HG03175 (cell line): ENCODE data around the gene ZNF22.

Experiments used
- ATAC-seq: cut with Tn5 transposase; IDR thresholded peaks from one replicate; pipeline ENCODE4 v1.9.1; 2021; ENCODE audit warnings: mild to moderate bottlenecking, moderate library complexity; ENCODE audit not compliant: unreplicated experiment

ZNF22 gene

DNA sequence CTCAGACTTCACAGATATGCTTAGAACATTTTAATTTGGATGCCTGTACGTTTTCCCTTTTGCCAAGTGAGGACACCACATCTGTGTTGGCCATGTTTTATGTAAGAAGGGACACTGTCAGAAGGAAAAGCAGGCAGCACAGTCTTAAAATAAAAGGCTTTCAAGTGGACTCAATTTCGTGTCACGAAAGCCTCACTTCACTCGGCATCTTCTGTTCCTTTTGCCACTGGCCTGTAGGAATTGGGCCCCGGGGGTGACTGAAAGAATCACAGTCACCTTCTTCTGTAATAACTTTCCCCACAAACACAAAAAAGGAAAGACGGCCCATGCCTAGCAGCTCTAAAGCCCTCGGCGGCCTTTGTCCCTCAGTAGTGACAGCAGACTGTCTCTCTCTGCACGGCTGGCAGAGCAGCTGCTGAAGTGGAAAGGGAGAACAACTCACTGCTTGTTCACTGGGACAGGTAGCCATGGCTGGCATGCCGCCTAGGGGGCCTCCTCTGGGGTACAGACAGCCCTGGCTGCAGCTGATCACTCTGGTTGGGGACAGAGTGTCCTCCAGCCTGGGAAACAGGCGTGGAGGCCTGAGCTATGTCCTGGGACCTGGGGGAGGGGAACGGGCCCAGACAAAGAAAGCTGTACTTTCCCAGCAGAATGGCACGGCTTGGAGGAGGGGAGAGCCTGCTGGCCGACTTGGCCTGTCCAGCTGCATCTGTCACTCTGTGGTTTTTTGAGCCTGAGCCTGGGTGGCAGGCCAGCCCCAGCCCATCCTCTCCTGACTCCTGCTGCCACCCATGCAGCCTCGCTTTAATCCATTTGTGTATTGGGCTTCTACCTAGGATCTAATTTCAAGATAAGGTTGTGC, 36.7 kb upstream of the ZNF22 start:
- no peak for ATAC-seq

DNA sequence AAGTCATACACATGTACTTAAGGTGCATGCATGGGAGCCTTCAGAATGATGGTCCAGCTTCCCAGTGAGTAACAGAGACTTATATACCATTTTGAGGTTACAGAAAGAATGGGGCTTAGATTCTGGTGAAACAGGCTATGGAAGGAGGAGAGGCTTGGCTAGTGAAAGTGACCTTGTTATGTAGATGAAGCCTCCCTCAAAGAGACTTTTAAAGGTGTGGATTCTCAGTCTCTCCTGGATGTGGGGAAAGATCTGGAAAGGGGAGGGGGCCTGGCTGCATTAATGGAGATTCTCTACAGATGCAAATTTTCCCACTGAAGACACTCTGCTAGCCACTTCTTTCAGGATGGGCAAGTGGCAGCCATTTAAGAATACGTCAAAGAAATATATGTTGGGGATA, 35.6 kb upstream of the ZNF22 start:
- no peak for ATAC-seq

DNA sequence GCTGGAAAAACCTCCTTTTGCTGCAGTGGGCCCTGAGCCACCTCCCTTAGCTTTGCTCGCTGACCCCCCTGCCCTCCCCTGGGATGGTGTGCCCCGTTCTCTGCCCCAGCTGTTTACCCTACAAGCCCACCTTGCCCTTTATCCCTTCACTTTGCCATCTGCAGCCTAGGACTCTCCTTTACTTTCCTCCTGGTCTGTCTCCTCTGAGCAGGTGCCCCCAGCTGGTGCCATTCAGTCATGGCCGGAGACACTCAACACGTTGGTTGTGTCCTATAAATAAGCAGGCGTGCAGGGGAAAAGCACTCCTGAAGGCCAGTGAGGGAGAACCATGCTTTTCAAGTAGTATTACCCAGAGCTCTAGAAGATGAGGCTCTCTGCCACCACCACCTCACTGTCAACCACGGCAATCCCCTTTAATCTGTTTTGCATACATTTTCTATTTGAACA, 35.0 kb upstream of the ZNF22 start:
- ATAC-seq = no peak

DNA sequence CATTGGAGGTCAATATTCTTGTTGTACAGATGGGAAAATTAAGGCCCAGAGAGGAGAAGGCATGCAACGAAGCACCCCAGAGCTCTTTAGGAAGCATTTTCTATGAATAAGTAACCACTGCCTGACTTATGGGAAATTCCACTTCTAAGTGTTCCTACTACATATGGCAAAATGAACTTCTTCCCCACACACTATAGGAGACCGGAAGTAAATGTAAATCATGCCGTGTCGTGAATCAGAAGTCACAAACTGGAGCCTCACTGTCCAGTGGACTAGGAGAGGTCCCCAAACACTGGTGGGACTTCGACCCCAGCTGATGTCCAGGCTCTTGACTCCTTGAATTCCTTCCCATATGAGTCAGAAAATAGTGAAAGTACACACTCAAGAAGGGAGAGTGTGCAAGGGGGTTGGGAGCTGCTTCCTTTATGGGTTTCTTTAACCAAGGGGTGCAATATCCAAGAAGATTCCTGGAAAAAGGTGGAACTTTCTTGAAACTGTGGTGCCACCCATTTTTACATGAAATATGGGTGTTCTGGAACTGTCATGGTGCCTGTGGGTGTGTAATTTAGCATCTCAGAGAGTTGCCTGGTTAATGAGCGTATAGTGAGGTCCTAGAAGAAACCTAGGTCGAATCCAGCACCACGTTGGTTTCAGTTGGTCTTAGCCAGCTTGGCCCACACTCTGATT, 34.5 kb upstream of the ZNF22 start:
- ATAC-seq = no peak

DNA sequence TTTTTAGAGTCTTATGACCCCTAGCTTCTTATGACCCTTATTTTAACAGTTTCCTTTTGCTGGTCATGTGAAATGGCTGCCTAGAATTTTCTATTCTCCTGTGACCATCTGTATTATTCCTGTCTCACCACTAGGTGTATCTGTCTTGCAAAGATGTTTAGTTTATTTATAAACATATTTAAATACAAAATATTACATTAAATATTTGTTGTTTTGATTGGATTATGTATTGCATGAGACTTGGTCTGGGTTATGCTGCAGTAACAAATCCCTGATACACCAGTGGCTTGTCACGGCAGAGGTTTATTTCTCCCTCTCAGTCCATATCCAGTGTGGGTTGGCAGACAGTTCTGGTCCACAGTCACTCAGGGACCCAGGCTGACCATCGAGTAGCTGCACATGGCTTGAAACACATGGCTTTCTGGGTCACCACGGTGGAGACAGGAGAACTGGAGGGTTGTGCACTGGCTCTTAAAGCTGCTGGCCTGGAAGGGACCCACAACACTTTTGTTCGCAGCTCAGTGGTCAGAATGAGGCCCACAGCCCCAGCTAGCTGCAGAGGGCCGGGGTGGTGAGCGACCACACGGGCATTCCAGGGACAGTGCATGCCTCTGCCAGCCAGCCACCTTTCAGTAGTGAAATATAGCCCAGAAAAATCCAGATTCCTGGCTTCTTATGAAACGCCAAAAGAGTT, 33.8 kb upstream of the ZNF22 start:
- no peak for ATAC-seq

DNA sequence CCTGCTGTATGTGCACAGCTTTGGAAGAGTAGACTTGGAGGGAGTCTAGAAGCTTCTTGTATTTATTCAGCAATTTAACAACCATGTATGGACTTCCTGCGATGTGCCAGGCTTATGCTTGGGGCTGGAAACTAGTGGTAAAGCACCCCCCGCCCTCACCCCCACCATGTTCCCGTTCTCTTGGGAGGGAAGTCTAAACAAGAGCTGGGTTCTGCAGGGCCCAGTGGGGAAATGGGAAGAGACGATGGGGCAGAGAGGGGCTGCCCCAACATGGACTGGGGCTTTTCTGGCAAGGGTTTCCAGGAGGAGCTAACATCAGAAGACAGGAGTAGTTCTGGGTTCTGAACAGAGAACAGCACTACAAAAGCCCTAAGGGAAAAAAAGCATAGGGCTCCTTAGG, 33.1 kb upstream of the ZNF22 start:
- ATAC-seq = no peak

DNA sequence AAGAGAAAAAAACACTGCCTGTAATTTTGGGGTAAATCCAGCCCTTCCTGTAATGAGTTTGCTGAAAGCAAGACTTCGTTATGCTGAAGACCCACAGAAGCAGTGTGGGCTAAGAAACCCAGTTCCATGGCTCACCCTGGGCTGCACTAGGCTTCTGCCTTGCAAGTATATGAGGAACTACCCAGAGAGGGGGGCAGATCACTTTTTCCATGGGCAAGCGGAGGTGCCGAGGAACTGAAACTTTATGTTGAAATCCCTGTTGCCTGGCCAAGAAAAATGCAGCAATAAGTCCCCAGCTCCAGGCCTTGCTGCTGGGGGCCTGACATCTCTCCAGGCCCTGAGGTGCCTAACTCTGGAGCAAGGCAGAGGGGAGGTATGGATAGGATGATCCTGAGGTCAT, 32.6 kb upstream of the ZNF22 start:
- ATAC-seq = peak; percentile 30

DNA sequence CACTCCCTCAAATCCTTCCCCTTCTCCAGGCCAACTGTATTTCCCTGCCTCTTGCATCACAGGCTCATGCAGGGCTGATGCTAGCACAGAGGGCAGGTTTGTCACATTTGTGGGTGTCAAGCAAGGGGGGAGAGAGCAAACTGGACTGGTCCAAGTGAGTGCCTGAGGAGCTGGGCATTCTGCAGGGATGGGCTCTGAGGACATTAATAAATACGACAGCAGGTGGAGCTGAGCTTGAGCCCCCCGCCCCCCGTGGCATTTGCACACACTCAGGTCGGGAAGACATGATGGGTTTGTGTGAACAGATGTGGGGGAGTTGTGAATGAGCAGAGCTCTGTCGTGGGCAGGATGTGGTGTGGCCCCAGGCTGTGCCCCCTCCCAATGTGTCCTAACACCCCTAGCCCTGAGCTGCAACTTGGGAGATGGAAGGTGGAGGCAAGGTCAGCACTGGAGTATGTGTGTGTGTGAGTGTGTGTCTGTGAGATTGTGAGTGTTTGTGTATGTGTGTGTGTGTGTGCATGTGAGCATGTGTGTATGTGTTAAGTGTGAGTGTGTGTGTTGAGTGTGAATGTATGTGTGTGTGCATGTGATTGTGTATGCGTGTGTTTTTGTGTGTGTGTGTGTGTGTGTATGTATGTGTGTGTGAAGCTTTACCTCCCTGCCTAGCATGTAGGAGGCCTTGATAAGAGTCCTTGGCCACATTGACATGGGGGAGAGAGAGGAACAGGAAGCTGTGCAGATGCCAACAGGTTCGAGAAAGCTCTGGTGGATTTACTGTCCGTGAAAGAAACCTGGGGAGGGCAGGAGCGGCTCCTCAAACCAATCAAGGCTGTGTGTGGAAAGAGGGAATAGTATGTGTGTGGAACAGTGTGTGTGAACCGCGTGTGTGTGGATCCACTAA, 32.0 kb upstream of the ZNF22 start:
- ATAC-seq = peak; percentile 18

DNA sequence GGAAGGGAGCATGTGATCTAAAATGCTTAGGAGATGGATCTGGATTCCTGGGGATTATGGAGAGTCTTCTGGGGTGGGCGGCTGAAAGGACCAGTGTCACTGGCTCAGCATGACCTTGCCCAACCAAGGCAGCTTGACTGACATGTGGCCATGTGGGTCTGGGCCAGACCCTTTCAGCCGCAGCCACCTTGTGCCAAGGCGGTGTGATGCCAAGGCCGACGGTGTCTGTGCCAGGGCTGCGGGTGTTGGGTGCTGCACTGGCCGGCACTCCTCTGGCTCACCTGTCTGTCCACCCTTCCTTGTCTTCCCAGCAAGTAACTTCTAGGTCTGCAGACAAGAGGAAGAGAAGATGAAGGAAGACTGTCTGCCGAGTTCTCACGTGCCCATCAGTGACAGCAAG, 30.9 kb upstream of the ZNF22 start:
- no peak for ATAC-seq

DNA sequence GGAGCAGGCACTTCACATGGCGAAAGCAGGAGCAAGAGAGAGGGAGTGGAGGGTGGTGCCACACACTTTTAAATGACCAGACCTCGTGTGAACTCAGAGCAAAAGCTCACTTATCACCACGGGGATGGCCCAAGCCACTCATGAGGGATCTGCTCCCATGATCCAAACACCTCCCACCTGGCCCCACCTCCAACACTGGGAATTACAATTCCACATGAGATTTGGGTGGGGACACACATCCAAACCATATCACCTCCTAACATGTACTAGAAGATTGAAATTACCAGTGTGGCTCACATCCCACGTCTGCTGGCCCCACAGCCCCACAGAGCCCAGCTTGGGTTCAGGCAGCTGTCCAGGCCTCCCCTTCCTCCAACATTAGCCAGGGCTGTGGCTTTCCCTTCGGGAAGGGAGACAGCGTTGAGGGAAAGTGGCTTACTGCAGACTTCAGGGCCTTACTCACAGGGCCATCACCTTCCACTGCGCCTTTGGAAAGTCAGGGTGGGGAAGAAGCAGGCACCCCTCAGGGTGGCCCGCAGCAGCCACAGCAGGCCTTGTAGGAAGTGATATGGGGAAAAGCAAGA, 29.8 kb upstream of the ZNF22 start:
- ATAC-seq = no peak

DNA sequence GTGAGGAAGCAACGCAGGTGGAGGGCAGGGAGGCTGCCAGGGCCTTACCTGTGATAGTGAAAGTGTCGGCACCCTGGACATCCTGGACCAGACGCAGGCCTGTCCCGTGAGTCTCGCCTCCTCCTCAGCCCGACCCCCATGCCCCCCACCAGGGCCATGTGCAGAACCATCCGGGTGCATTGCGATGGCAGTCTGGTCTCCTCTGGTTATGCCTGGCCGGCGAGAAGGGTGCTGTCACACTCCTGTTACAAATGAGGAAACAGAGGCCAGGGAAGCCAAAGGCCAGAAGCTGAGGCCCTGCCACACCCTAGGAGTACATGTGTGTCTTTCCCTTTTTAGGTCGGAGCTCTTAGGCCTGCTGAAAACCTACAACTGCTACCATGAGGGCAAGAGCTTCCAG, 29.3 kb upstream of the ZNF22 start:
- no peak for ATAC-seq

DNA sequence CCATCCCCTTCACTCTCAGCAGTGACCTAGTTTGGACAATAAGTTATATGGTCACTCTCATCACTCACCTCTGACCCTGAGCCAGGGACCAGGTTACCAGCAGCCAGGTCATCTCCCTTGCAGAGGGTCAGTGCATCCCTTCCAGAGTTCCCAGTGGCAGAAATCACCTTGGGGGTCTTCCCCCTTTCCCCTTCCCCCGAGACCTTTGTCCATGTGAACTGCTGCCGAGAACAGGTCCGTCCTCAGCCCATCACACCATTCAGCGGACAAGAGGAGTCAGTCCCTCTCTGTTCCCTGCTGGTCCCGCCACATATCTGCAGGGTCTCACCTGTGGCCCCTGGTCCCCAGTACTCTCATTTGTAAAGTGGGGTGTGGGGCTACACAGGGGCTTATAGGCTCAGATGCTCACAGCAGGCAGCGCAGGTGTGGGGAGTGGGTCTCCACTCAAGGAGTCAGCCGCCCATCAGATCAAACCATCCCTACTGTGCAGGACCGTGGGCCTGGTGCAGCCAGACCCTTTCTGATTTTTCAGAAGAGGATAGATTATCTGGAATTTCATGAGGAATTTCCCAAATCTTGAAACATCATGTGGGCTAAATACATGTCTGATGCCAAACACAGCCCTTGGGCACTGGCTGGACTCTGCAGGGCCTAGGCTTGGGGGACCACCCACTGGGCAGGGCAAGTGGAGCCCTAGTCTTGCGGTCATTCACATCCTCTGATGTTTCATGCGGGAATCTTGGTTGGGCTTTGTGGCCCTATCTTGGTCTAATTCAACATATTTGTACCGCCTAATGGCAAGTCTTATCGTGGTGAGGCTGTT, 28.6 kb upstream of the ZNF22 start:
- no peak for ATAC-seq

DNA sequence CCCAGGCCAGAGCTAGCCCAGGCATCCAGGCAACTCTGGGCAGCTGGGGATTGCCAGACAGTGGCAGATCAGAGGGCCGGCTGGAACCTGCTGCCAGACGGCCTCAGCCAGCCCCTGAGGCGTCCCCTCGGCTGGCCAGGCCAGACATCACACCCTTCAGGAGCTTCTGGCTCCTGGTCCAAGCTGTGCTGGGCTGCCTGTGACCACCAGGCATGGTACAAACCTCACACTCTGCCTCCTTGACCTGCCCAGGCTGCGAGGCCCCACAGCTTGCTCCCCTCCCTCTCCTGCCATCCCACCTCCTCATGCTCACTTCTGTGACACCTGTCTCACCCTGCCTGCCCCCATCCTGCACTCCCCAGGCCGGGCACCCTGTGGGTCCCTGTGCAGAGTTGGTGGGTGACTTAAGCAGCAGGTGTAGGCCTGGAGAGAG, 27.8 kb upstream of the ZNF22 start:
- ATAC-seq = no peak

DNA sequence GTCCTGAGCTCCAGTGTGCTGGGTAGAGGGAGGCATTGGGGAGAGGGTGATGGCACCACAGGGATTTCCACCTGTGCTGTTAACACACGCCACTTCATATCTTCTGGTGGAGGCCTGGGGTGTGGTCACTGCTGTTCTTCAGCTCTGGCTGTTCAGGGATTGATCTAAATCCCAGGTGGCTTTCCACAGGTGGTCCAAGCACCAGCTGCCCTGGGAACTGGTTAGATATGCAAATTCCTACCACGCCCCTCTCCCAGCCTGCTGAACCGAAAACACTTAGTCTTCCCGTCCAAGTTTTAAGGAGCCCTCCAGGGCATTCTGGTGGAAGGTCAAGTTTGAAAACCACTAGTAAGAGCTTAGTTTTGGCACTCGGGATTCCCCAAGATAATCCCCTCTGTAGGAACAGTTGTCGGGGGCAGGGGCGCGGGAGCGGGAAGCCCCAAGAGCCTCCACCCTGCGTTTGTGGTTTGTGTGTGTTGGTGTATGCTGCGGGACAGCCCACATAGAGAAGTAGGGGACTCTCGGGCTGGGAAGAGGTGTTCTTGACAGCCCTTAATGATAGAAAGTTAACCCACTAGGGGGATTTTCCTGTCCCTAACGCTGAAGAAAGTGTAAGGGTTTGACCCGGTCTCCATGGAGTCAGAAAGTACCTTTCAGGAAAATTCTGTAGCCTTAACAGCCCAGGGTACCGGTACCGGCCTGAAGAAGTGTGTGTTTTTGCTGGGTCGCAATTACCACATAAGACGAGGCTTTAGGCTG, 27.2 kb upstream of the ZNF22 start:
- ATAC-seq = no peak

DNA sequence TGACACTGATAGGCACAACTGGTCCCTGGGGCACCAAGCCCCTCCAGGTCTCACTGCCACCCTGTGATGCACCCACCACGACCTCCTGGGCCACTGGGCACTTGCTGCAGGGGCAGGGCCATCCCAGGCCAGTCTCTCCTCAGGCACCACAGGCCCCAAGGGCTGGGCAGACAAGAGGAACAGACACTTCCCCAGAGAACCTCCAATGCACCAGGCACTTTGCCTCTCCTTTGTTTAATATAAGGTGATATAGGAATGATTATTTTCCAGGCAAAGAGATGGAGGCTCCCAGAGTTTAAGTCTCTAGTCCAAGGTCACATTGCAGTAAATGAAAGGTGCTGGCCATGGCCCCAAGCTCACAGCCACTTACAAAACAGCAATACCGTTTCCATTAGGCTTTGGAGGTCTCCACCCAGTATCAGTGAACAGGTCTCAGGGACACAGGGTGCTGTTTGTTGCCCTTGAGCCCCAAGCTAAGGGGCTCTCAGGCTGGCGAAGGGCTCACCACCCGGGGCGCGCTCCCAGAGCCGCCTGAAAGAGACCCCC, 26.6 kb upstream of the ZNF22 start:
- no peak for ATAC-seq

DNA sequence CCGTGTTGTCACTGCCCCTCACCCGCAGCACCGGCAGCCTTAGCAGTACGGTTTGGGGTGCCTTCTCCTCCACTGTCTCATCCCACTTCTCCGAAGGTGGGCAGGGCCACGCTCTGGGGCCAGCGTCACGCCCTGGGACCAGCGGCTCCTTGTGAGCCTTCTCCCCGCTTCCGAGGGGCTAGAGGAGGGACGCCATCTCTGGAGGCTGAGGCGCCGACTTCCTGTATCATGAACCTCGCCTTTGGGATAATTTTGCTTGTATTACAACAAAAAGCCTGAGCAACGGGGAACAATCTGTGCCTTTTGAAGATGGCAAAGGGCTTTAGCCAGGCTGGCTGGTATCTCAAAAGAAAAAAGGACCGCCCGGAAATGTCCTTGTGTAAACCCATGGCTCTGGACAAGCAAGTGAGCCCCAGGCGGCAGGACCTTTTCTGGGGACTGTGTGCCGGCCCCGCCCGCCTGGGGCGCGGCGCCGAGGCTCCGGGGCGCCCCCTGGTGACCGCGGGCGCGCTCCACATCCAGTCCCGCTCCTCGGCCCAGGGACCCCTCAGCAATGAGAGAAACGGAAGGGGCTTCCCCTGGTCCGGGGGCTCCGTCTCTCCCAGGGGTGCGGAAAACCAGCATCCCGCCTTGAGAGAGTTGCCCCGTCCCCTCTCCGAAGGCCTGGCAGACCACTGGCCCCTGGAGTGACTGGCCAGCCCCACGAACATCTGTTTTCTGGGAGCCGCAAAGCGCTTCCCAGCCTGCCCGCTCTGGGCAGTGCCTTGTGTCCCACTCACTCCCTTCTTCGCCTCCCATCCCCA, 25.9 kb upstream of the ZNF22 start:
- peak; percentile 84 for ATAC-seq

DNA sequence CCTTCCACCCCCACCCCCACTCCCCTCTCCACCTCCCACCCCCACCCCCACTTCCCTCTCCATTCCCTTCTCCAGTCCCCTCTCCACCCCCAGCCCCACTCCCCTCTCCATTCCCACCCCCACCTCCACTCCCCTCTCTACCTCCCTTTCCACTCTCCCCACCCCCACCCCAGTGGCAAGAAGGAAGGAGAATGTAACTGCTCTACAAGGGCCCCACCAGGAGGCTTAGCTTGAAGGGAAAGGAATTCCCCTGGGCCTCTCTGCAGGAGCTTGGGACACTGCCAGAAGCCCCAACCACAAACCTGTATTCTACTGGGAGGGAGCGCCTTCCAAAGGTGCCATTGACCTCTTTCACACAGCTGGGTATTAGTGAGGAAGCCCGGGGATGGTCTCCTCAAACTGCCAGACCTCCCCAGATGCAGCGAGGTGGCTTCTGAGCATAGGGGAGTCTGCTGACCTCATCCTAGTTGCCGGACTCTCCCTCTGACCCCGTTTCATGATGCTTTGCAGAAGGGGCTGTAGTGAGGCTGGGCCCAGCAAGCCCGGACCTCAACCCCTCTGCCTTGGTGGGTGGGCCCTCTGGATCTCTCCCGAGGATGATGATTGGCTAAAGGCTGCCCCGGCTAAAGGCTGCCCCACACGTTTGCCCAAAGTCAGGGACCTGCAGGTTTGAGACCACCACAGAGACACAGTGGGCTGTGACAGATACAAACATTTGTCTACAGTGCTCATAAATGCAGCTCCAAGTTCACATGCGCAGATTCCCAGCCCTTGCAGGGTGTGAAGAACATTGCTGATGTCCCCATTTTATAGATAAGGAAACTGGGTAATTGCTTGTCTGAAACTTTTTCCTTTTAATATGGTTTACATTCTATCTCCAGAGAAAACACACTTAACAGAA, 25.0 kb upstream of the ZNF22 start:
- no peak for ATAC-seq
